K562 (cell line): ENCODE results near the gene BEST4. TPM values are rescaled to one million over a fixed set of nuclear protein-coding genes. Genes with fewer than 3 reads are reported as not detected.

Experiments used
- ASH1L ChIP-seq: fragments of 450-650 bp; IDR thresholded peaks from 2 replicates; pipeline ENCODE4 v1.6.1; 2018; ENCODE audit warnings: borderline replicate concordance, mild to moderate bottlenecking, low read depth; ENCODE audit not compliant: partially characterized antibody
- ATF2 ChIP-seq: sonication (generic); formaldehyde crosslinking; IDR thresholded peaks from 2 replicates; pipeline ENCODE4 v1.8.1; 2022; ENCODE audit warnings: missing genetic modification reagents
- BHLHE40 ChIP-seq: IDR thresholded peaks from 2 replicates; pipeline ENCODE4 v1.6.1; 2011; ENCODE audit warnings: low read length, improper control_type of control experiment
- JUND ChIP-seq, 2 experiments: IDR thresholded peaks; 2 replicates in 1 of 2; 3 replicates in 1 of 2; pipeline ENCODE4 v1.6.1; 2011; ENCODE audit warnings: borderline replicate concordance in 2 of 2, low read depth in 2 of 2, low read length in 2 of 2, improper control_type of control experiment in 1 of 2, missing biosample characterization in 1 of 2, missing genetic modification characterization in 1 of 2, missing genetic modification reagents in 1 of 2
- KAT7 ChIP-seq: sonication (generic); formaldehyde crosslinking; IDR thresholded peaks from 2 replicates; pipeline ENCODE4 v1.8.0; 2022; ENCODE audit warnings: missing genetic modification reagents, mild to moderate bottlenecking, borderline replicate concordance
- L3MBTL2 ChIP-seq: fragments of 450-650 bp; IDR thresholded peaks from 2 replicates; pipeline ENCODE4 v1.6.1; 2016; ENCODE audit warnings: mild to moderate bottlenecking, moderate library complexity
- MCM2 ChIP-seq: fragments of 450-650 bp; IDR thresholded peaks from 2 replicates; pipeline ENCODE4 v1.6.1; 2017; ENCODE audit warnings: low read depth, mild to moderate bottlenecking
- NELFE ChIP-seq: IDR thresholded peaks from 2 replicates; pipeline ENCODE4 v1.6.1; 2011; ENCODE audit warnings: mild to moderate bottlenecking; ENCODE audit not compliant: insufficient read depth, insufficient read length
- NFYB ChIP-seq: IDR thresholded peaks from 2 replicates; pipeline ENCODE4 v1.6.1; 2011; ENCODE audit warnings: mild to moderate bottlenecking, moderate library complexity; ENCODE audit not compliant: insufficient read length; ENCODE audit errors: extremely low read depth
- NR4A1 ChIP-seq, 2 experiments: fragments of 250-450 bp in 1 of 2; fragments of 450-650 bp in 1 of 2; sonication (Bioruptor Pico) in 1 of 2; IDR thresholded peaks; 2 replicates each; pipeline versions ENCODE4 v1.4.0 to v1.6.1; 2016 to 2020; ENCODE audit warnings: mild to moderate bottlenecking in 2 of 2, missing compliant biosample characterization in 1 of 2, missing genetic modification characterization in 1 of 2, moderate library complexity in 1 of 2
- PBX2 ChIP-seq, 2 experiments: IDR thresholded peaks in 1 of 2; conservative IDR thresholded peaks in 1 of 2; 2 replicates each; pipeline ENCODE4 v1.6.1; 2016; ENCODE audit warnings: low read depth in 2 of 2, mild to moderate bottlenecking in 1 of 2, missing compliant biosample characterization in 1 of 2, missing genetic modification characterization in 1 of 2, moderate library complexity in 1 of 2
- SMAD1 ChIP-seq: fragments of 150-350 bp; IDR thresholded peaks from 2 replicates; pipeline ENCODE4 v1.6.1; 2014; ENCODE audit warnings: low read length, low read depth; ENCODE audit not compliant: partially characterized antibody
- SMAD3 ChIP-seq: fragments of 450-650 bp; formaldehyde crosslinking; conservative IDR thresholded peaks from 2 replicates; pipeline ENCODE4 v1.4.0; 2020; ENCODE audit warnings: mild to moderate bottlenecking
- SPI1 ChIP-seq: IDR thresholded peaks from 2 replicates; pipeline ENCODE4 v1.6.1; 2011; ENCODE audit warnings: low read depth, low read length, control low read depth, borderline replicate concordance
- THRB ChIP-seq: fragments of 450-650 bp; formaldehyde crosslinking; conservative IDR thresholded peaks from 2 replicates; pipeline ENCODE4 v1.4.0; 2022; ENCODE audit warnings: mild to moderate bottlenecking, missing genetic modification characterization
- WHSC1 ChIP-seq: IDR thresholded peaks from one replicate; pipeline ENCODE4 v1.6.1; 2012; ENCODE audit warnings: low read length, control low read depth, inconsistent platforms
- ZNF121 ChIP-seq: sonication (generic); formaldehyde crosslinking; conservative IDR thresholded peaks from 2 replicates; pipeline ENCODE4 v1.8.0; 2022; ENCODE audit warnings: missing genetic modification reagents
- ZNF165 ChIP-seq: fragments of 250-450 bp; sonication (Bioruptor Pico); IDR thresholded peaks from 2 replicates; pipeline ENCODE4 v1.4.0; 2020; ENCODE audit warnings: borderline replicate concordance
- ZNF175 ChIP-seq: fragments of 200-800 bp; sonication (Bioruptor generic); IDR thresholded peaks from 2 replicates; pipeline ENCODE4 v1.6.1; 2016; ENCODE audit warnings: low read depth, mild to moderate bottlenecking, missing genetic modification characterization, missing compliant biosample characterization
- ZZZ3 ChIP-seq: fragments of 450-650 bp; IDR thresholded peaks from 2 replicates; pipeline ENCODE4 v1.6.1; 2016; ENCODE audit warnings: antibody characterized with exemption, mild to moderate bottlenecking, moderate library complexity
- polyA plus RNA-seq, 8 experiments: library from polyadenylated mRNA; depleted of rRNA in 4 of 8; stranded (reverse) in 5 of 8; unstranded in 3 of 8; fragments of >200 nt; fragmentation: Nextera tagmentation in 2 of 8; fragmentation: Illumina TruSeq in 1 of 8; extraction: Ambion mirVana in 2 of 8; extraction: Trizol in 1 of 8; gene quantifications; 2 replicates each; pipeline versions ENCODE4 v1.2.1 to v1.2.3, GENCODE V29; 2011 to 2014; ENCODE audit warnings: inconsistent platforms in 1 of 8, missing spikeins in 1 of 8
- total RNA-seq, 7 experiments: library from RNA; depleted of rRNA in 6 of 7; stranded (reverse); fragments of >200 nt in 6 of 7; fragmentation: Illumina TruSeq in 2 of 7; extraction: Trizol in 2 of 7; gene quantifications; 2 replicates each; pipeline versions ENCODE4 v1.2.1 to v1.2.3, GENCODE V29; 2011 to 2021; ENCODE audit warnings: low replicate concordance in 1 of 7

The BEST4 gene
- total and polyA plus RNA-seq, 9 of the 15 experiments (the other 6 are each of a cell fraction or from before 2014, with no cell fraction given), result 0.07 to 0.11 TPM; not detected in 7

GRCh38 chr1:44819608-44820327 is 31.8 kb upstream of the BEST4 start (continued):
- TF ChIP-seq ZNF121 (CRISPR knock-in tag) (no peak), SMAD3 (CRISPR knock-in tag) (peak; percentile 80), NR4A1 (CRISPR knock-in tag; IDR thresholded peaks at IDR 0.05) (0 out of 2 replicates have a peak, but pooled peaks have one; percentile 48), NR4A1 (tag; IDR thresholded peaks at IDR 0.05) (peak; percentile 64; the same call in 1 of the 2 replicates), NFYB (no peak), JUND (IDR thresholded peaks at IDR 0.05; ENCODE audit: borderline replicate concordance, low read depth, low read length) (peak; percentile 66), JUND (tag; IDR thresholded peaks at IDR 0.05; ENCODE audit: borderline replicate concordance, low read depth, low read length) (no peak; the same call in 2 of the 3 replicates), MCM2 (no peak), L3MBTL2 (peak; percentile 59), SPI1 (peak; percentile 87), PBX2 (CRISPR knock-in tag; IDR thresholded peaks at IDR 0.05; ENCODE audit: low read depth) (no peak), PBX2 (tag; conservative IDR thresholded peaks at IDR 0.05; ENCODE audit: low read depth) (peak; percentile 88), KAT7 (no peak), THRB (CRISPR knock-in tag) (peak; percentile 99), ZZZ3 (peak; percentile 61; the same call in 1 of the 2 replicates), SMAD1 (peak; percentile 100), ZNF165 (CRISPR knock-in tag) (no peak), ZNF175 (CRISPR knock-in tag) (no peak; the same call in 1 of the 2 replicates), WHSC1 (no peak), ATF2 (no peak), BHLHE40 (no peak; the same call in 1 of the 2 replicates), NELFE (no peak), ASH1L (peak; percentile 78)
